GF-D8 (cell line): ENCODE results near the gene SMURF2.
"Not testable (repeated sequence)": the region's sequence is repeated elsewhere in the genome, so short reads cannot be mapped to it uniquely, and the experiment has no call there.

ENCODE experiments used
- DNase-seq: peaks from one replicate; lab custom pipeline; 2025; lab: John Stamatoyannopoulos, UW

The SMURF2 gene

GRCh38 chr17:64664299-64664981, 2.3 kb upstream of the SMURF2 start:
- DNase-seq: not testable (repeated sequence)

- DNase-seq: not testable (repeated sequence)
These were observed 1.7 kb upstream of the SMURF2 start for GRCh38 chr17:64663836-64664235.

GRCh38 chr17:64662774-64663367, 764 bp upstream of the SMURF2 start:
- no peak for DNase-seq

- DNase-seq: no peak
These were observed 456 bp downstream of the SMURF2 start for GRCh38 chr17:64661726-64661975.

- not testable (repeated sequence) for DNase-seq
These were observed 955 bp downstream of the SMURF2 start for GRCh38 chr17:64660978-64661725.

- not testable (repeated sequence) for DNase-seq
These were observed 1.7 kb downstream of the SMURF2 start for GRCh38 chr17:64660195-64660977.

- DNase-seq: no peak
These were observed 3.2 kb downstream of the SMURF2 start for GRCh38 chr17:64658931-64659330.

GRCh38 chr17:64657610-64658125, 4.4 kb downstream of the SMURF2 start:
- no peak for DNase-seq

GRCh38 chr17:64655704-64656103, 6.4 kb downstream of the SMURF2 start:
- no peak for DNase-seq

GRCh38 chr17:64653985-64654355, 8.1 kb downstream of the SMURF2 start:
- no peak for DNase-seq

GRCh38 chr17:64653325-64653984, 8.7 kb downstream of the SMURF2 start:
- DNase-seq: no peak

- no peak for DNase-seq
These were observed 10.2 kb downstream of the SMURF2 start for GRCh38 chr17:64651889-64652288.

- DNase-seq: no peak
These were observed 13.9 kb downstream of the SMURF2 start for GRCh38 chr17:64648234-64648633.

- DNase-seq: no peak
These were observed 14.3 kb downstream of the SMURF2 start for GRCh38 chr17:64647817-64648216.

- no peak for DNase-seq
These were observed 22.6 kb downstream of the SMURF2 start for GRCh38 chr17:64639516-64639915.

- DNase-seq: peak; percentile 64
These were observed 23.4 kb downstream of the SMURF2 start for GRCh38 chr17:64638552-64639203.

- no peak for DNase-seq
These were observed 26.3 kb downstream of the SMURF2 start for GRCh38 chr17:64635647-64636305.

GRCh38 chr17:64634218-64634617, 27.9 kb downstream of the SMURF2 start:
- no peak for DNase-seq

GRCh38 chr17:64632606-64633005, 29.5 kb downstream of the SMURF2 start:
- no peak for DNase-seq

GRCh38 chr17:64632194-64632593, 29.9 kb downstream of the SMURF2 start:
- DNase-seq: no peak
